ENCODE results near the gene NTNG1. TPM values are rescaled to one million over a fixed set of nuclear protein-coding genes. Genes with fewer than 3 reads are reported as not detected.

Gene NTNG1
- total RNA-seq, 1 experiment from 2014 or later = not detected

- no peak for TF ChIP-seq CTCF (IDR thresholded peaks at IDR 0.05; ENCODE audit: unreplicated experiment)
- intact Hi-C loops (cut with micrococcal nuclease) = no loop called here
- Mint-ChIP-seq H3K9me3 (ENCODE audit: unreplicated experiment) (no peaks in the 10 kb centered on the region), H3K4me1 (ENCODE audit: insufficient read depth, unreplicated experiment) (no peaks in the 10 kb centered on the region), H3K4me3 (ENCODE audit: unreplicated experiment) (no peak overlapping the region), H3K27ac (ENCODE audit: low read depth, unreplicated experiment) (no peak overlapping the region), H3K27me3 (ENCODE audit: insufficient read depth, unreplicated experiment) (no peaks in the 10 kb centered on the region), H3K36me3 (ENCODE audit: insufficient read depth, unreplicated experiment) (no peaks in the 10 kb centered on the region)
- CTCF ChIA-PET = no interaction called here
- no peak for DNase-seq (ENCODE audit: unreplicated experiment)
- BruUV-seq (replicated peaks) = no TSS peak
- POLR2A ChIA-PET = no interaction called here
Observed at GRCh38 chr1:107244709-107245500, 104.1 kb downstream of the NTNG1 start.

DNA sequence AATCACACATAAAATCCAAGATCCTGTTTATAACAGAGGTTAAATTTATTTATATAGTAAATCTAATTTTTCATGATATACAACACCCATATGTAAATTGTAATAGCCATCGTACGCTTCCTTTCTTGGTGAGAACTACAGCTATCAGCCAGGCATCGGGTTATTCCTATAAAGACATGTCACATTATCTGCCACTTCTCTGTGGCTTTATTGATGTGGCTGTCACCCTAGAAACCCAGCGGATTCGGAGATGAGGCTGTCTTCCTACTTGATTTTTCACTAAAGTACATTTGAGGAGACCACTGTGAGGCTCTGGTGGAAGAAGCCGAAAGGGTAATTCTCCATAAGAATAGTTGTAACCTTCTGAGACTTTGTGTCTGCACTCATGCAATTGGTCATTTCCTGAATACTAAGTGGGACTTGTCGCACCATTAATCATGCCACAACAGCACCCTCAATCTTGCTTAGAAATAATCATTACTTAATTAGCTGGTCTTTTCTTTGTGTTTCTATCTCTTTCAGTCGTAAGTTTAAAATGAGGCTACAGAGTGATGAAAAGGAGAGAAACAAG, 106.0 kb downstream of the NTNG1 start:
- H3K4me3 Mint-ChIP-seq (ENCODE audit: unreplicated experiment) = no peak overlapping the region
- POLR2A ChIA-PET = interaction anchor here (1.4 kb wide), 1 partner anchor 21 kb away, joined by 3 read pairs; no protein-coding TSS in a partner anchor
- no peak for TF ChIP-seq CTCF (IDR thresholded peaks at IDR 0.05; ENCODE audit: unreplicated experiment)
- no peak for DNase-seq (ENCODE audit: unreplicated experiment)
- H3K4me1 Mint-ChIP-seq (ENCODE audit: insufficient read depth, unreplicated experiment) = no peaks in the 10 kb centered on the region
- no peaks in the 10 kb centered on the region for H3K36me3 Mint-ChIP-seq (ENCODE audit: insufficient read depth, unreplicated experiment)
- intact Hi-C loops (cut with micrococcal nuclease) = no loop called here
- H3K27me3 Mint-ChIP-seq (ENCODE audit: insufficient read depth, unreplicated experiment) = no peaks in the 10 kb centered on the region
- no TSS peak for BruUV-seq (replicated peaks)
- no peaks in the 10 kb centered on the region for H3K9me3 Mint-ChIP-seq (ENCODE audit: unreplicated experiment)
- CTCF ChIA-PET = interaction anchor here (0.5 to 2.0 kb wide), 7 partner anchors 11 to 505 kb away, joined by 3 to 5 read pairs (median 3); no protein-coding TSS in a partner anchor
- H3K27ac Mint-ChIP-seq (ENCODE audit: low read depth, unreplicated experiment) = no peak overlapping the region

GRCh38 chr1:107247679-107248078, 106.8 kb downstream of the NTNG1 start:
- Mint-ChIP-seq H3K9me3 (ENCODE audit: unreplicated experiment) (no peaks in the 10 kb centered on the region), H3K27ac (ENCODE audit: low read depth, unreplicated experiment) (no peak overlapping the region), H3K4me3 (ENCODE audit: unreplicated experiment) (no peak overlapping the region), H3K4me1 (ENCODE audit: insufficient read depth, unreplicated experiment) (no peaks in the 10 kb centered on the region), H3K27me3 (ENCODE audit: insufficient read depth, unreplicated experiment) (no peaks in the 10 kb centered on the region), H3K36me3 (ENCODE audit: insufficient read depth, unreplicated experiment) (no peaks in the 10 kb centered on the region)
- intact Hi-C loops (cut with micrococcal nuclease) = no loop called here
- ChIA-PET CTCF (interaction anchor here (2.0 kb wide), 1 partner anchor 30 kb away, joined by 5 read pairs; no protein-coding TSS in a partner anchor), POLR2A (interaction anchor here (1.4 kb wide), 1 partner anchor 21 kb away, joined by 3 read pairs; no protein-coding TSS in a partner anchor)
- DNase-seq (ENCODE audit: unreplicated experiment) = no peak
- no TSS peak for BruUV-seq (replicated peaks)
- no peak for TF ChIP-seq CTCF (IDR thresholded peaks at IDR 0.05; ENCODE audit: unreplicated experiment)

DNA sequence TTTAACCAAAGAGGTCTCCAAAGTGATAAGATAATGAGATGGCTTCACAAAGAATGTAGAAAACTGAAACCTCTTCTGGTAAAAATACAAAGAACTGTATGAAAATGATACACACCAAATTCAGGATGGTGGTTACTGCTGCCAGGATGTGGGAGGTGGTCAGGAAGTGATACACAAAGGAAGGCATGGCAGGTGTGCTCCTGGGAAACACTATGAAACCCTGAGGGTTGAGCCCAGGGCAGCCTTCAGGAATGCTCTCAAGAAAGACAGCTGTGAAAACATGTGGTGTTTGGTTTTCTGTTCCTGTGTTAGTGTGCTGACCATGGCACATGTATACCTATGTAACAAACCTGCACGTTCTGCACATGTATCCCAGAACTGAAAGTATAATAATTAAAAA, 109.3 kb downstream of the NTNG1 start:
- CTCF ChIA-PET = no interaction called here
- DNase-seq (ENCODE audit: unreplicated experiment) = no peak
- no peak overlapping the region for H3K27ac Mint-ChIP-seq (ENCODE audit: low read depth, unreplicated experiment)
- POLR2A ChIA-PET = no interaction called here
- H3K36me3 Mint-ChIP-seq (ENCODE audit: insufficient read depth, unreplicated experiment) = no peaks in the 10 kb centered on the region
- no peaks in the 10 kb centered on the region for H3K9me3 Mint-ChIP-seq (ENCODE audit: unreplicated experiment)
- H3K27me3 Mint-ChIP-seq (ENCODE audit: insufficient read depth, unreplicated experiment) = no peaks in the 10 kb centered on the region
- BruUV-seq (replicated peaks) = no TSS peak
- H3K4me1 Mint-ChIP-seq (ENCODE audit: insufficient read depth, unreplicated experiment) = no peaks in the 10 kb centered on the region
- TF ChIP-seq CTCF (IDR thresholded peaks at IDR 0.05; ENCODE audit: unreplicated experiment) = no peak
- intact Hi-C loops (cut with micrococcal nuclease) = no loop called here
- H3K4me3 Mint-ChIP-seq (ENCODE audit: unreplicated experiment) = no peak overlapping the region
